Activated CD8-positive, alpha-beta T cell treated with anti-CD3 and anti-CD28 coated beads, Interleukin-2, amount 10 ng/mL, durations not matched to agents 7 days and 5 days (primary cell): ENCODE data around the gene PIK3CB. TPM values are rescaled to one million over a fixed set of nuclear protein-coding genes. Genes with fewer than 3 reads are reported as not detected.
"Not testable (repeated sequence)": the region's sequence is repeated elsewhere in the genome, so short reads cannot be mapped to it uniquely, and the experiment has no call there.

ENCODE experiments used
- ATAC-seq: fragments of 150-1000 bp; cut with Tn5 transposase; one replicate; pipeline ENCODE4 v1.10.0; 2021; ENCODE audit warnings: moderate library complexity
- CTCF ChIA-PET: fragments of 350-600 bp; sonication (Branson Sonifier 250); formaldehyde crosslinking; loops from one replicate; lab custom pipeline; 2021; ENCODE audit warnings: antibody characterized with exemption; lab: Charles Lee
- POLR2A ChIA-PET: fragments of 350-600 bp; sonication (Branson Sonifier 250); formaldehyde crosslinking; loops from one replicate; lab custom pipeline; 2021; ENCODE audit warnings: antibody characterized with exemption; lab: Charles Lee
- DNase-seq: peaks from one replicate; pipeline ENCODE4 v3.0.0-alpha.2; 2020
- H3K27ac Mint-ChIP-seq: one replicate; pipeline ENCODE4 v1.8.0; 2021; ENCODE audit warnings: mild to moderate bottlenecking, mixed read lengths
- H3K27me3 Mint-ChIP-seq: one replicate; pipeline ENCODE4 v1.8.0; 2021; ENCODE audit warnings: low read depth, mixed read lengths
- H3K36me3 Mint-ChIP-seq: one replicate; pipeline ENCODE4 v1.8.0; 2021; ENCODE audit warnings: low read depth, mixed read lengths
- H3K4me1 Mint-ChIP-seq: one replicate; pipeline ENCODE4 v1.8.0; 2021; ENCODE audit warnings: low read depth, mixed read lengths
- H3K4me3 Mint-ChIP-seq: one replicate; pipeline ENCODE4 v1.8.0; 2021; ENCODE audit warnings: mild to moderate bottlenecking, mixed read lengths
- H3K9me3 Mint-ChIP-seq: one replicate; pipeline ENCODE4 v1.8.0; 2022; ENCODE audit warnings: mixed read lengths; ENCODE audit not compliant: insufficient read depth
- total RNA-seq, 2 experiments: library from RNA; stranded (reverse); gene quantifications; one replicate each; pipeline ENCODE4 v1.2.3, GENCODE V29; 2021

Gene PIK3CB
- total RNA-seq, 2 experiments from 2014 or later, result 3.6 to 4.1 TPM

GRCh38 chr3:138799822-138800221 is 34.9 kb downstream of the PIK3CB start:
- CTCF ChIA-PET, result no interaction called here
- DNase-seq (no peak), ATAC-seq (no peak)
- H3K9me3 Mint-ChIP-seq, result no peaks in the 10 kb centered on the region
- POLR2A ChIA-PET, result no interaction called here
- H3K4me1 Mint-ChIP-seq, result peaks cover 6% of the 10 kb centered on the region
- no peak overlapping the region for H3K4me3 Mint-ChIP-seq
- H3K36me3 Mint-ChIP-seq, result peaks cover 3% of the 10 kb centered on the region
- no peak overlapping the region for H3K27ac Mint-ChIP-seq
- no peaks in the 10 kb centered on the region for H3K27me3 Mint-ChIP-seq

GRCh38 chr3:138797508-138798038 is 37.2 kb downstream of the PIK3CB start:
- no peak for DNase-seq
- Mint-ChIP-seq H3K4me3 (no peak overlapping the region), H3K27ac (no peak overlapping the region), H3K36me3 (peaks cover 3% of the 10 kb centered on the region), H3K9me3 (no peaks in the 10 kb centered on the region), H3K4me1 (peaks cover 6% of the 10 kb centered on the region), H3K27me3 (no peaks in the 10 kb centered on the region)
- CTCF ChIA-PET, result interaction anchor here (0.8 to 1.4 kb wide), 2 partner anchors 21 to 118 kb away, joined by 3 to 5 read pairs; no protein-coding TSS in a partner anchor
- no peak for ATAC-seq
- POLR2A ChIA-PET, result interaction anchor here (1.3 kb wide), 1 partner anchor 28 kb away, joined by 4 read pairs; no protein-coding TSS in a partner anchor

- Mint-ChIP-seq H3K27me3 (no peaks in the 10 kb centered on the region), H3K4me3 (no peak overlapping the region), H3K4me1 (peaks cover 7% of the 10 kb centered on the region), H3K36me3 (peaks cover 3% of the 10 kb centered on the region), H3K27ac (no peak overlapping the region), H3K9me3 (no peaks in the 10 kb centered on the region)
- ChIA-PET POLR2A (interaction anchor here (1.3 kb wide), 1 partner anchor 29 kb away, joined by 4 read pairs; no protein-coding TSS in a partner anchor), CTCF (interaction anchor here (0.8 to 1.4 kb wide), 3 partner anchors 20 to 119 kb away, joined by 3 to 5 read pairs (median 3); no protein-coding TSS in a partner anchor)
- ATAC-seq (no peak), DNase-seq (no peak)
Measured at GRCh38 chr3:138796761-138797160, 38.0 kb downstream of the PIK3CB start.

GRCh38 chr3:138786788-138787271 is 47.9 kb downstream of the PIK3CB start:
- ChIA-PET CTCF (interaction anchor here (1.1 kb wide), 1 partner anchor 129 kb away, joined by 6 read pairs; no protein-coding TSS in a partner anchor), POLR2A (no interaction called here)
- Mint-ChIP-seq H3K4me3 (no peak overlapping the region), H3K4me1 (peaks cover 14% of the 10 kb centered on the region), H3K9me3 (no peaks in the 10 kb centered on the region), H3K27ac (no peak overlapping the region), H3K36me3 (peaks cover 2% of the 10 kb centered on the region), H3K27me3 (no peaks in the 10 kb centered on the region)
- no peak for DNase-seq
- ATAC-seq, result no peak

- POLR2A ChIA-PET, result no interaction called here
- ATAC-seq, result no peak
- H3K27ac Mint-ChIP-seq, result no peak overlapping the region
- H3K9me3 Mint-ChIP-seq, result no peaks in the 10 kb centered on the region
- H3K36me3 Mint-ChIP-seq, result peaks cover 2% of the 10 kb centered on the region
- H3K4me1 Mint-ChIP-seq, result peaks cover 13% of the 10 kb centered on the region
- DNase-seq, result no peak
- CTCF ChIA-PET, result no interaction called here
- no peak overlapping the region for H3K4me3 Mint-ChIP-seq
- H3K27me3 Mint-ChIP-seq, result no peaks in the 10 kb centered on the region
Measured at GRCh38 chr3:138785951-138786350, 48.8 kb downstream of the PIK3CB start.

- DNase-seq, H3K27me3 Mint-ChIP-seq, H3K27ac Mint-ChIP-seq, CTCF ChIA-PET, ATAC-seq, POLR2A ChIA-PET, H3K9me3 Mint-ChIP-seq, H3K36me3 Mint-ChIP-seq, H3K4me3 Mint-ChIP-seq: not testable (repeated sequence)
- H3K4me1 Mint-ChIP-seq, result peaks cover 17% of the 10 kb centered on the region
Measured at GRCh38 chr3:138785362-138785857, 49.3 kb downstream of the PIK3CB start.

- no peak overlapping the region for H3K4me3 Mint-ChIP-seq
- no peaks in the 10 kb centered on the region for H3K27me3 Mint-ChIP-seq
- peaks cover 5% of the 10 kb centered on the region for H3K36me3 Mint-ChIP-seq
- ATAC-seq (no peak), DNase-seq (no peak)
- no peak overlapping the region for H3K27ac Mint-ChIP-seq
- peaks cover 24% of the 10 kb centered on the region for H3K4me1 Mint-ChIP-seq
- no peaks in the 10 kb centered on the region for H3K9me3 Mint-ChIP-seq
- POLR2A ChIA-PET, result no interaction called here
- CTCF ChIA-PET, result interaction anchor here (1.7 kb wide), 1 partner anchor 133 kb away, joined by 10 read pairs; no protein-coding TSS in a partner anchor
Measured at GRCh38 chr3:138782755-138783154, 52.0 kb downstream of the PIK3CB start.

- POLR2A ChIA-PET, result interaction anchor here (0.6 to 0.8 kb wide), 3 partner anchors 11 to 154 kb away, joined by 3 to 4 read pairs (median 3); no protein-coding TSS in a partner anchor
- Mint-ChIP-seq H3K27me3 (no peaks in the 10 kb centered on the region), H3K27ac (peak overlapping the region; percentile 70), H3K4me3 (peak overlapping the region; percentile 25), H3K9me3 (no peaks in the 10 kb centered on the region), H3K36me3 (peaks cover 5% of the 10 kb centered on the region), H3K4me1 (peaks cover 21% of the 10 kb centered on the region)
- CTCF ChIA-PET, result interaction anchor here (0.7 to 2.3 kb wide), 6 partner anchors 12 to 134 kb away, joined by 3 to 8 read pairs (median 3); no protein-coding TSS in a partner anchor
- peak; percentile 72 for DNase-seq
- ATAC-seq, result peak; percentile 98
Measured at GRCh38 chr3:138781012-138781470, 53.7 kb downstream of the PIK3CB start.

- ATAC-seq (no peak), DNase-seq (no peak)
- ChIA-PET POLR2A (no interaction called here), CTCF (interaction anchor here (0.8 to 1.2 kb wide), 2 partner anchors 80 to 137 kb away, joined by 3 read pairs; no protein-coding TSS in a partner anchor)
- peaks cover 33% of the 10 kb centered on the region for H3K4me1 Mint-ChIP-seq
- H3K27me3 Mint-ChIP-seq, result no peaks in the 10 kb centered on the region
- H3K4me3 Mint-ChIP-seq, result no peak overlapping the region
- H3K9me3 Mint-ChIP-seq, result no peaks in the 10 kb centered on the region
- no peak overlapping the region for H3K27ac Mint-ChIP-seq
- H3K36me3 Mint-ChIP-seq, result peaks cover 3% of the 10 kb centered on the region
Measured at GRCh38 chr3:138778643-138779042, 56.1 kb downstream of the PIK3CB start.

GRCh38 chr3:138776961-138777360 is 57.8 kb downstream of the PIK3CB start:
- no peak overlapping the region for H3K27ac Mint-ChIP-seq
- no peak for DNase-seq
- no peak overlapping the region for H3K4me3 Mint-ChIP-seq
- H3K4me1 Mint-ChIP-seq, result peaks cover 33% of the 10 kb centered on the region
- peaks cover 3% of the 10 kb centered on the region for H3K36me3 Mint-ChIP-seq
- H3K9me3 Mint-ChIP-seq, result no peaks in the 10 kb centered on the region
- H3K27me3 Mint-ChIP-seq, result no peaks in the 10 kb centered on the region
- no peak for ATAC-seq
- ChIA-PET POLR2A (interaction anchor here (0.6 kb wide), 1 partner anchor 40 kb away, joined by 4 read pairs; no protein-coding TSS in a partner anchor), CTCF (interaction anchor here (2.0 kb wide), 1 partner anchor 20 kb away, joined by 5 read pairs; no protein-coding TSS in a partner anchor)

- DNase-seq (no peak), ATAC-seq (no peak)
- H3K4me3 Mint-ChIP-seq, result no peak overlapping the region
- no peak overlapping the region for H3K27ac Mint-ChIP-seq
- H3K27me3 Mint-ChIP-seq, result no peaks in the 10 kb centered on the region
- POLR2A ChIA-PET, result no interaction called here
- CTCF ChIA-PET, result interaction anchor here (1.0 to 2.0 kb wide), 2 partner anchors 22 to 140 kb away, joined by 4 to 5 read pairs; no protein-coding TSS in a partner anchor
- peaks cover under 1% of the 10 kb centered on the region for H3K9me3 Mint-ChIP-seq
- peaks cover 19% of the 10 kb centered on the region for H3K4me1 Mint-ChIP-seq
- H3K36me3 Mint-ChIP-seq, result peaks cover 3% of the 10 kb centered on the region
Measured at GRCh38 chr3:138775254-138775595, 59.5 kb downstream of the PIK3CB start.
